A549 treated with AZD9567 at 1 μM for 4 hours (cell line): ENCODE results near the gene CKAP2L. TPM values are rescaled to one million over a fixed set of nuclear protein-coding genes. Genes with fewer than 3 reads are reported as not detected.

Experiments used
- total RNA-seq: library from RNA; stranded (reverse); fragments of 200-300 nt; extraction: Qiagen RNA extraction; gene quantifications from 5 replicates; pipeline ENCODE4 v1.2.3, GENCODE V29; 2022; ENCODE audit not compliant: insufficient read depth

The CKAP2L gene
- total RNA-seq, result 12.2 to 19.3 TPM (median 14.5 TPM) in 5 replicates

DNA sequence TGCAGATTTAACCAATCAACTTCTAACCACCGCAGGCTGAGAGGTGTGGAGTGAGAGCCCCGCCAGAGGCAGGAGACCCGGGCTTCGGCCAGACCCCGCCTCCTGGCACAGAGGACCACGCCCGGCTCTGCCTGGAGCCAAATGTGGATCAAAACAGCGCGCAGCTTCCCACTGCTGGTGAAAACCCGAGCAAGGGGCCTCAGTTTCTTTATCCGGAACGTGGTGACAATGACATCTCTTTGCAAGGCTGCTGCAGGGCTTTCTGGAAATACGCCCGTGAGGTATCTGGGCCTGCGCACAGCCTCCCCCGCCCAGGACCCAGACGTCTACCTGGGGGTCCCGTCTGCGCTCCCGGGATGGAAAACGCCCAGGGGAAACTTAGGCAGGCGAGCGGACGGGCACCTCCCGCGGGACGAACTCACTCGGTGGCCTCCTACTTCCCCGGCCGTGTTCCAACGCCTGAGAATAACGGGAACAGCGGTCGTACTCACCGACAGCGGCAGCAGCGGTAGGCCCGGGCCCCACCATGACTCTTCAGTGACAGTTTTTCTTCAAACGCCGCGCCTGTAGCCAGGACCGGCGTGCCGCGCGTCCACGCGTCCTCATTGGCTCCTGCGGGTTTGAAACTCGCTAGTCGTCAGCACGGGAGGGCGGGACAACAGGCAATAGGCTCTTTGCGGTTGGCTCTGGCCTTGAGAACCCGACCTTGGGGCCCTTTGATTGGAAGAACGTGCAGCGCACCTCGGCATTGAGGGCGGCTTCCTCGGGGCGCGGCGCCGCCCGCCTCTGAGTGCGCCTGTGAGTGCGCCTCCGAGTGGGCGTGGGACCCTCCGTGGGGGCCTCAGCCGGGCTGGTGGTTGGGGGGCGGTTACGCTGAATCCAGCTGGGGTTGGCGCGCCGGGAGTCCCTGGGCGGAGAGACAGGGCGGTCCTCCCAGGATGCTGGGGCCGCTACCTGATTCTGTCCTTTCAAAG is at the start of gene CKAP2L:
Gene CKAP2L (minus strand): TSS at position 539 of the 974 bp plus-strand sequence. CDS start 11 bp downstream, at position 528.

DNA sequence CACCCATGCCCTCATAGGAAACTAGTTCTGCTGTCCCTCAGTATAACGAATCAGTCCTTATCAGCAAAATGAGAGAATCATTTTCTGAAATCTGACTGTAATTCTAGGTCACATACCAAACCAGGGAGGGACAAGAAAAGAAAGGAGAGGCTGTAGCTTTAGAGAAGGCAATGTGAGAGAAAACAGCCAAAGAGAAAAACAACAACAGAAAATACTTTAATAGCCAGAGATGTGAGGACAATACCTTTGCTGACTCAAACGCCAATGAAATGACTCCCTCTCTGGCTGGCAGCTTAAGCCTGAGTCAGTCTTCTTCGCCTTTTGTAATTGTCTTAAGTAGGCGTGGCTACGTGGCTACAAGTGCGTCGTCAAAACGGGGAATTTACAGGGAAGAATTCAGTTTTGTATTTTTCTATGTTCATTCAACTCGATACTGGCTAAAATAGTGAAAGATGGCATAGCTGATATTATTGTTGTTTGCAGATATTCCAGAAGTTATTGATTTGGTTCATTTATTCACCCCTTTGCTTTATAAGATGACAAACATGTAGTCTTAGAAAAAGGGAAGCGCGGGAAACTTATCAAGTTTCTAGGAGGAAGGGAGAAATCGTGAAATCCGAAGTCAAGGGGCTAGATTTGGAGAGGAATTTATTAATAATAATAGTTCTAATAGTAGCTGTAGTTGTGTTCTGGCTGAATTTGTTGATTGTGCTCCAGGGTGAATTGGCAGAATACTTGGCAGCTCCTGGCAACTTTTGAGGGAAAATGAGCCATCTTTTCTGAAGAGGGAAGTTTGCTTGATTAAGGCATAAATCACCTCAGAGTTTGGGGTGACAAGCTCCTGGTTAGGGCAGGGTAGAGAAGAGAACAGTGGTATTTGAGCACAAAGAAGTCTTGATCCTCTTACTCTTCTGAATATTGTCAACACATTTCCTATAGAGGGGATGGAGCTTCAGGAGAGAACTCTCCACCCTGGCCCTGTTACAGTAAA is 20.1 kb upstream of the CKAP2L start, which contains the start of gene IL1A:
Gene IL1A (minus strand): TSS at position 295 of the 991 bp plus-strand sequence. CDS start 723 bp downstream, outside the sequence.

DNA sequence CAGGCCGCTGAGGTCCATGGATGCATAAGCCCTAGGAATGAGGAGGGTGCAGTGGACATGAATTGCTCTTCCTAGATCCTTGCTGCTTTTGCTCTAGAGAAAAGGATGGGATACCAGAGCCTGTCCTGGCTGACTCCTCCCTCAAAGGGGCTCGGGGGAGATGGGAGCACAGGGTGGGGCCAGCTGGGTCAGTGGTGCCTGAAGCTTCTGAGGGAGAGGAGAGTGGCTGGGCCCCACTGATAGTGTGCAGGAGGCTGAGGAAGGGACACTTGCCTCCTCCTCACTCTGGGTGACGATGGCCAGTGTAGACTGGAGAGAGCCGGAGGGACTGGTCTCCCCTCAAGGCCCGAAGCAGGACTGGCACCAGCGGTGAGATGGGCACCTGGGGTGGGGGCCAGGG is 43.6 kb downstream of the CKAP2L start, which contains the start of gene NT5DC4:
Gene NT5DC4 (plus strand): TSS at position 236 of the 400 bp plus-strand sequence. CDS start 60 bp downstream, at position 296.

Other genes starting within 250 kb of the CKAP2L start
- 22.9 to 41.1 TPM (median 24.5 TPM) in 5 replicates for gene POLR1B, start 222.1 kb downstream of the CKAP2L start, total RNA-seq
- gene CHCHD5, start 180.0 kb downstream of the CKAP2L start, total RNA-seq, result 57.9 to 71.8 TPM (median 62.7 TPM) in 5 replicates
- 131 to 176 TPM (median 137 TPM) in 5 replicates for gene SLC20A1, start 118.7 kb downstream of the CKAP2L start, total RNA-seq
- not detected in 5 replicates for gene NT5DC4, start 43.6 kb downstream of the CKAP2L start, total RNA-seq
- 0.08 to 0.17 TPM (median 0.14 TPM) in 4 of 5 replicates, not detected in the other for gene IL1A, start 19.9 kb upstream of the CKAP2L start, total RNA-seq
- gene IL1B, start 72.2 kb upstream of the CKAP2L start, total RNA-seq, result 0.08 to 0.27 TPM (median 0.13 TPM) in 4 of 5 replicates, not detected in the other
- not detected in 5 replicates for gene IL37, start 146.6 kb upstream of the CKAP2L start, total RNA-seq
- 0.16 TPM in 1 of 5 replicates, not detected in the others for gene IL36G, start 213.4 kb upstream of the CKAP2L start, total RNA-seq
- gene IL36A, start 240.8 kb upstream of the CKAP2L start, total RNA-seq, result not detected in 5 replicates